PFSK-1 (cell line): ENCODE results near the gene TNPO1.

Experiments used
- FOXP2 ChIP-seq: optimal IDR thresholded peaks from 2 replicates; pipeline ENCODE3; 2011; ENCODE audit warnings: borderline replicate concordance, control low read depth, inconsistent platforms; ENCODE audit not compliant: insufficient read depth; ENCODE audit errors: extremely low read length, extremely low read depth
- POLR2AphosphoS5 ChIP-seq: IDR thresholded peaks from 2 replicates; pipeline ENCODE4 v1.6.1; 2012; ENCODE audit warnings: low read depth, mild to moderate bottlenecking, control low read depth, low read length, moderate library complexity
- SIN3A ChIP-seq: IDR thresholded peaks from 2 replicates; pipeline ENCODE4 v1.6.1; 2012; ENCODE audit warnings: mild to moderate bottlenecking, low read length, moderate library complexity, borderline replicate concordance; ENCODE audit not compliant: insufficient read depth
- TAF1 ChIP-seq: IDR thresholded peaks from 2 replicates; pipeline ENCODE4 v1.6.1; 2012; ENCODE audit warnings: low read length, control low read depth, borderline replicate concordance; ENCODE audit not compliant: insufficient read depth
- TF ChIP-seq, protein P1 (sequence below), 2 experiments: IDR thresholded peaks; 2 replicates each; pipeline versions ENCODE4 v1.6.1 to v1.8.0; 2011 to 2012; ENCODE audit warnings: low read depth in 2 of 2, low read length in 2 of 2, control low read depth in 1 of 2, inconsistent platforms in 1 of 2, mild to moderate bottlenecking in 1 of 2, moderate library complexity in 1 of 2; ENCODE audit not compliant: insufficient read depth in 1 of 2

The TNPO1 gene

DNA sequence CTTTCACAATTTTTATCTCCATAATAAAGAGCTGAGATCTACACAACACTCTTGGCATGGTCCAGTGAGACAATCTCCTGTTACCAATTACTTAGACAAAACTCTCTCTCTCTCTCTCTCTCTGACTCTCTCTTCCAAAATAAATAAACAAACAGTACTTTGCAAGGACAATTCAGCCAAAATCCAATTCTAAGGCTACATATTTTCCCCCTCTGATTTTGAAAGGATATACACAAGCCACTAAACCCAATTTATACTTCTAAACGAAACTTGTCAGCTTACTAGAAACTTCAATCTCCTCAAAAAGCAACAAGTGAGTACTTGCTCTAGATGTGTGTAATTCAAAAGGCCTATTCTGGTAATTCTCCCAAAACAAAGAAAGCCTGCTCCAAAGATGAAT lies 26.3 kb upstream of the TNPO1 start:
- no peak for TF ChIP-seq POLR2AphosphoS5
- TF ChIP-seq FOXP2 = no peak
- TF ChIP-seq SIN3A = no peak
- TF ChIP-seq, protein P1, sequence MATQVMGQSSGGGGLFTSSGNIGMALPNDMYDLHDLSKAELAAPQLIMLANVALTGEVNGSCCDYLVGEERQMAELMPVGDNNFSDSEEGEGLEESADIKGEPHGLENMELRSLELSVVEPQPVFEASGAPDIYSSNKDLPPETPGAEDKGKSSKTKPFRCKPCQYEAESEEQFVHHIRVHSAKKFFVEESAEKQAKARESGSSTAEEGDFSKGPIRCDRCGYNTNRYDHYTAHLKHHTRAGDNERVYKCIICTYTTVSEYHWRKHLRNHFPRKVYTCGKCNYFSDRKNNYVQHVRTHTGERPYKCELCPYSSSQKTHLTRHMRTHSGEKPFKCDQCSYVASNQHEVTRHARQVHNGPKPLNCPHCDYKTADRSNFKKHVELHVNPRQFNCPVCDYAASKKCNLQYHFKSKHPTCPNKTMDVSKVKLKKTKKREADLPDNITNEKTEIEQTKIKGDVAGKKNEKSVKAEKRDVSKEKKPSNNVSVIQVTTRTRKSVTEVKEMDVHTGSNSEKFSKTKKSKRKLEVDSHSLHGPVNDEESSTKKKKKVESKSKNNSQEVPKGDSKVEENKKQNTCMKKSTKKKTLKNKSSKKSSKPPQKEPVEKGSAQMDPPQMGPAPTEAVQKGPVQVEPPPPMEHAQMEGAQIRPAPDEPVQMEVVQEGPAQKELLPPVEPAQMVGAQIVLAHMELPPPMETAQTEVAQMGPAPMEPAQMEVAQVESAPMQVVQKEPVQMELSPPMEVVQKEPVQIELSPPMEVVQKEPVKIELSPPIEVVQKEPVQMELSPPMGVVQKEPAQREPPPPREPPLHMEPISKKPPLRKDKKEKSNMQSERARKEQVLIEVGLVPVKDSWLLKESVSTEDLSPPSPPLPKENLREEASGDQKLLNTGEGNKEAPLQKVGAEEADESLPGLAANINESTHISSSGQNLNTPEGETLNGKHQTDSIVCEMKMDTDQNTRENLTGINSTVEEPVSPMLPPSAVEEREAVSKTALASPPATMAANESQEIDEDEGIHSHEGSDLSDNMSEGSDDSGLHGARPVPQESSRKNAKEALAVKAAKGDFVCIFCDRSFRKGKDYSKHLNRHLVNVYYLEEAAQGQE (IDR thresholded peaks at IDR 0.05; ENCODE audit: insufficient read depth in 1 of 2, low read depth in 2 of 2, low read length in 2 of 2) = no peak
- no peak for TF ChIP-seq TAF1

DNA sequence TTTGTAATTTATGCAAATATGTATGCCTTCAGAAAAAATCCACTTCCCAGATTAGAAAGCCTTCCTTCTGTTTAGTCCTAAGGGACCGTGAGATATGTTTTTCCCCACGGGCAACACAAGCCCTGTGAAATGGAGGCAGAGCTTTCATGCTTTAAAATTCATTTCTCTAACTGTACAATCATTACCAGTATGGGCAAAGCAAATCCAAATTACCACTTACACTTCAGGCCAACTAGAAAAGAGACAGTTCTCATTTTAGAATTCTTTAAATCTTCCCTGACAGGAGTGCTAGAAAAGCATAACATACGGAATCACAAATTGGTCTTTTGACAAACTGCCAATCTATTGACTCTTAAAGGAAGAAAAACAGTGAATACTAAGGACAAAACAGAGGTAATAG lies 20.5 kb upstream of the TNPO1 start:
- TF ChIP-seq FOXP2 (no peak), TAF1 (no peak), SIN3A (no peak), POLR2AphosphoS5 (no peak)
- TF ChIP-seq, protein P1 (IDR thresholded peaks at IDR 0.05; ENCODE audit: insufficient read depth in 1 of 2, low read depth in 2 of 2, low read length in 2 of 2) = no peak

DNA sequence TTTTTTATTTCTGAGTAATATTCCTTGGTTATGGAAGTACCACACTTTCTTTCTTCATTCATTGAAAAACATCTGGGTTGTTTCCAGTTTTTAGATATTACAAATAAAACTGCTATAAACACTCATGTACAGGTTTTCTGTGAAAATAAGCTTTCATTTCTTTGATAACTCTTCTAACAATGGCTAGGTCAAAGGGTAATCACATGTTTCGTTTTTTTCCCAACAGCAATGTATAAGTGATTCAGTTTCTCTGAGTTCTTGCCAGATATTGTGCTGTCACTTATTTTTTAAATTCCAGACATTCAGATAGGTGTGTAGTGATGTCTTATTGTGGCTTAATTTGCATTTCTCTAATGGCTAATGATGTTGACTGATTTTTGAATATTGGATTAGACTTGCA lies 16.7 kb upstream of the TNPO1 start:
- TF ChIP-seq FOXP2 (no peak), SIN3A (no peak), TAF1 (no peak), POLR2AphosphoS5 (no peak)
- TF ChIP-seq, protein P1 (IDR thresholded peaks at IDR 0.05; ENCODE audit: insufficient read depth in 1 of 2, low read depth in 2 of 2, low read length in 2 of 2) = no peak

DNA sequence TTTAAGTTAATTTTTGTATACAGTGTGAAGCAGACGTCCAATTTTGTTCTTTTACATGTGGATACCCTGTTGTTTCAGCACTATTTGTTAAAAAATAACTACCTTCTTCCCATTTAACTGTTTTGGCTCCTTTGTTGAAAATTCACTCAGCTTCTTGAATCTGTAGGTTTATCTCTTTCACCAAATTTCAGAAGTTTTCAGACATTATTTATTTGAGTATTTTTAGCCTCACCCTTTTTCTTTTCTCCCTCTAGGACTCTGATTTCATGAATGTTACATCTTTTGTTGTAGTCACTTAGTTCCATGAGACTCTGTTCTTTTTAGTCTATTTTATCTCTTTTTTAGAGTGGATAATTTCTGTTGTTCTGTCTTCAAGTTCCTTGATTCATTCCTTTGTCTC lies 4.6 kb upstream of the TNPO1 start:
- TF ChIP-seq, protein P1 (IDR thresholded peaks at IDR 0.05; ENCODE audit: insufficient read depth in 1 of 2, low read depth in 2 of 2, low read length in 2 of 2) = no peak
- no peak for TF ChIP-seq TAF1
- no peak for TF ChIP-seq SIN3A
- TF ChIP-seq POLR2AphosphoS5 = no peak

DNA sequence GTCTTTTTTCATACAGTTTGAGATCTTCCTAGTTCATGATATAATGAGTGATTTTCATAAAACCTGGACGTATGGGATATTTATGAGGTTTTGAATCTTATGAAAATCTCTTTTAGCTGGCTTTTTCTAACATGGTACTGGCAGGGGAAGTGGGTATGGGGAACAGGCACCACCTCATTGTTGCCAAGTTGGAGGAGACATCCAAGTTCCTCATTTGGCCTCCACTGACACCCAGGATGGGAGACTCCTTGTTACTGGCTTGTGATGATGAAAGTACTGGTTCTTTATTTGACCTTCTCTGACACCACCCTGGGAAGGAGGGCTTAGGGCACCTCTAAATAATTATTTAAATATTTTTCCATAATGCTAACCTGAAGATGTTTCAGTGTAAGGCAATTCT lies 4.0 kb upstream of the TNPO1 start:
- TF ChIP-seq FOXP2 (no peak), POLR2AphosphoS5 (no peak), SIN3A (no peak), TAF1 (no peak)
- TF ChIP-seq, protein P1 (IDR thresholded peaks at IDR 0.05; ENCODE audit: insufficient read depth in 1 of 2, low read depth in 2 of 2, low read length in 2 of 2) = no peak
